ENCODE measurements around the gene HIP1R. TPM values are rescaled to one million over a fixed set of nuclear protein-coding genes. Genes with fewer than 3 reads are reported as not detected.

HIP1R gene
- polyA plus RNA-seq, 4 donors, result 37.6 to 284 (median 98.8) TPM

- FAIRE-seq (no peak), DNase-seq (peak in 1 of 2 donors; percentile 60)
- H3K9me3 ChIP-seq (ENCODE audit: control insufficient read depth in 2 of 2, insufficient read depth in 1 of 2, low read depth in 1 of 2, low read length in 1 of 2), result no peaks in the 10 kb centered on the region
- H3K36me3 ChIP-seq (ENCODE audit: control insufficient read depth in 3 of 3, insufficient read depth in 2 of 3, low read depth in 1 of 3, low read length in 3 of 3), result peaks cover 10 to 90% (median 11%) of the 10 kb centered on the region in 3 donors
- H3K27ac ChIP-seq (ENCODE audit: low read depth in 1 of 3, low read length in 2 of 3), result no peak overlapping the region
- 70 to 76% (median 75%) methylated on average over 41 to 43 of the region's 43 CpGs for WGBS, 3 donors
- peaks cover 2 to 30% (median 5%) of the 10 kb centered on the region in 3 donors for H3K4me1 ChIP-seq (ENCODE audit: control insufficient read depth in 3 of 3, insufficient read depth in 2 of 3, low read depth in 1 of 3, low read length in 2 of 3)
- no peak overlapping the region for H3K4me3 ChIP-seq (ENCODE audit: low read depth in 1 of 3, low read length in 3 of 3)
- H3K27me3 ChIP-seq (ENCODE audit: control insufficient read depth in 3 of 3, insufficient read depth in 3 of 3, low read length in 3 of 3), result no peaks in the 10 kb centered on the region
These were observed 30.3 kb downstream of the HIP1R start for GRCh38 chr12:122865268-122866231.

- Histone ChIP-seq H3K4me3 (ENCODE audit: low read depth in 1 of 3, low read length in 3 of 3) (no peak overlapping the region), H3K27ac (ENCODE audit: low read depth in 1 of 3, low read length in 2 of 3) (no peak overlapping the region), H3K27me3 (ENCODE audit: control insufficient read depth in 3 of 3, insufficient read depth in 3 of 3, low read length in 3 of 3) (no peaks in the 10 kb centered on the region), H3K4me1 (ENCODE audit: control insufficient read depth in 3 of 3, insufficient read depth in 2 of 3, low read depth in 1 of 3, low read length in 2 of 3) (peaks cover 5 to 38% (median 8%) of the 10 kb centered on the region in 3 donors), H3K36me3 (ENCODE audit: control insufficient read depth in 3 of 3, insufficient read depth in 2 of 3, low read depth in 1 of 3, low read length in 3 of 3) (peaks cover 5 to 88% (median 11%) of the 10 kb centered on the region in 3 donors), H3K9me3 (ENCODE audit: control insufficient read depth in 2 of 2, insufficient read depth in 1 of 2, low read depth in 1 of 2, low read length in 1 of 2) (no peaks in the 10 kb centered on the region)
- FAIRE-seq (no peak), DNase-seq (no peak)
- 85 to 92% (median 87%) methylated on average over 17 of the region's 17 CpGs for WGBS, 3 donors
These were observed 31.1 kb downstream of the HIP1R start for GRCh38 chr12:122866379-122866778.

GRCh38 chr12:122866950-122867607, 31.8 kb downstream of the HIP1R start:
- 88 to 91% (median 88%) methylated on average over 26 to 36 of the region's 36 CpGs for WGBS, 3 donors
- no peak for FAIRE-seq
- Histone ChIP-seq H3K36me3 (ENCODE audit: control insufficient read depth in 3 of 3, insufficient read depth in 2 of 3, low read depth in 1 of 3, low read length in 3 of 3) (peaks cover 3 to 81% (median 11%) of the 10 kb centered on the region in 3 donors), H3K27ac (ENCODE audit: low read depth in 1 of 3, low read length in 2 of 3) (peak overlapping the region in 2 of 3 donors; percentile 76 to 83), H3K4me1 (ENCODE audit: control insufficient read depth in 3 of 3, insufficient read depth in 2 of 3, low read depth in 1 of 3, low read length in 2 of 3) (peaks cover 5 to 42% (median 8%) of the 10 kb centered on the region in 3 donors), H3K4me3 (ENCODE audit: low read depth in 1 of 3, low read length in 3 of 3) (no peak overlapping the region), H3K9me3 (ENCODE audit: control insufficient read depth in 2 of 2, insufficient read depth in 1 of 2, low read depth in 1 of 2, low read length in 1 of 2) (no peaks in the 10 kb centered on the region), H3K27me3 (ENCODE audit: control insufficient read depth in 3 of 3, insufficient read depth in 3 of 3, low read length in 3 of 3) (no peaks in the 10 kb centered on the region)
- DNase-seq, result no peak

DNA sequence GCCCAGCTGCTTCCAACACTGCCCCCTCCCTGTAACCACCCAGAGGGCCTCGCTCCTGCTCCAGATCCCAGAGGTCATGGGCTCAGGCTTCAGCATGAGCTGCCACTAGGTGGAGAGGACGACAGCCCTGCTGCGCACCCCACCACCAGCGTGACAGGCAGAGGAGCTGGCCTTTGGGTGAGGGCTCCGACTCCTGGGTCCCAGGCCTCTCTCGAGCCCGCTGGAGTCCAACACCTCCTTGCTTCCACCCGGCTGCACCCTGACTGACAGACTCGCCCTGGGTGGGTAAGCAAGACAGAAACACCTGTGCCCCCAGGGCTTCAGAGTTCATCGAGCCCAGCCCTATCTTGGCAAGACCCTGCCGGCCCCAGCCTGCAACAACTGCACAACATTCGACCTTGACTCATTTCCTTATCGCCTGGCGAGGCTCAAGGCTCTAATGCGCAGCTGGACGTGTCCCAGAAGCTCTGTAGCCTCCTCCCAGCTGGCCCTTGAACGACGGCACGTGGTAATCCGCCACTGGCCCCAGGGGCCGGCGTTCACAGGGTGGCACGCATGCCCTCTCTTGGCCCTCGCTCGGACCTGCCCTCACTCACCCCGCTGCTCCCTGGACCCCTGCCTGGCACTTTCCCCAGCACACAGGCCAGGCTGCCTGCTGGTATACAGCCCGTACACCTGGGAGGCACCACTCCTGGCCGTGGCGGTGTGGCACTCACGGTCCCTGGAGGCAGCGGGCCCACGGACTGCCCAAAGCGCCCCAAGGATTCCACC, 32.6 kb downstream of the HIP1R start:
- Histone ChIP-seq H3K9me3 (ENCODE audit: control insufficient read depth in 2 of 2, insufficient read depth in 1 of 2, low read depth in 1 of 2, low read length in 1 of 2) (no peaks in the 10 kb centered on the region), H3K4me1 (ENCODE audit: control insufficient read depth in 3 of 3, insufficient read depth in 2 of 3, low read depth in 1 of 3, low read length in 2 of 3) (peaks cover 10 to 46% (median 11%) of the 10 kb centered on the region in 3 donors), H3K27ac (ENCODE audit: low read depth in 1 of 3, low read length in 2 of 3) (peak overlapping the region; percentile 34 to 83 (median 76)), H3K4me3 (ENCODE audit: low read depth in 1 of 3, low read length in 3 of 3) (no peak overlapping the region), H3K36me3 (ENCODE audit: control insufficient read depth in 3 of 3, insufficient read depth in 2 of 3, low read depth in 1 of 3, low read length in 3 of 3) (peaks cover 3 to 80% (median 11%) of the 10 kb centered on the region in 3 donors), H3K27me3 (ENCODE audit: control insufficient read depth in 3 of 3, insufficient read depth in 3 of 3, low read length in 3 of 3) (no peaks in the 10 kb centered on the region)
- WGBS, 3 donors, result 20 to 61% (median 33%) methylated on average over 31 to 33 of the region's 33 CpGs
- FAIRE-seq (no peak), DNase-seq (peak in 1 of 2 donors; percentile 92)

GRCh38 chr12:122868471-122869177, 33.4 kb downstream of the HIP1R start:
- FAIRE-seq (no peak), DNase-seq (no peak)
- peak overlapping the region in 2 of 3 donors; percentile 76 to 83 for H3K27ac ChIP-seq (ENCODE audit: low read depth in 1 of 3, low read length in 2 of 3)
- peaks cover 3 to 81% (median 11%) of the 10 kb centered on the region in 3 donors for H3K36me3 ChIP-seq (ENCODE audit: control insufficient read depth in 3 of 3, insufficient read depth in 2 of 3, low read depth in 1 of 3, low read length in 3 of 3)
- no peaks in the 10 kb centered on the region for H3K9me3 ChIP-seq (ENCODE audit: control insufficient read depth in 2 of 2, insufficient read depth in 1 of 2, low read depth in 1 of 2, low read length in 1 of 2)
- WGBS, 3 donors, result 72 to 85% (median 84%) methylated on average over 13 of the region's 13 CpGs
- no peak overlapping the region for H3K4me3 ChIP-seq (ENCODE audit: low read depth in 1 of 3, low read length in 3 of 3)
- peaks cover 5 to 46% (median 16%) of the 10 kb centered on the region in 3 donors for H3K4me1 ChIP-seq (ENCODE audit: control insufficient read depth in 3 of 3, insufficient read depth in 2 of 3, low read depth in 1 of 3, low read length in 2 of 3)
- no peaks in the 10 kb centered on the region for H3K27me3 ChIP-seq (ENCODE audit: control insufficient read depth in 3 of 3, insufficient read depth in 3 of 3, low read length in 3 of 3)

DNA sequence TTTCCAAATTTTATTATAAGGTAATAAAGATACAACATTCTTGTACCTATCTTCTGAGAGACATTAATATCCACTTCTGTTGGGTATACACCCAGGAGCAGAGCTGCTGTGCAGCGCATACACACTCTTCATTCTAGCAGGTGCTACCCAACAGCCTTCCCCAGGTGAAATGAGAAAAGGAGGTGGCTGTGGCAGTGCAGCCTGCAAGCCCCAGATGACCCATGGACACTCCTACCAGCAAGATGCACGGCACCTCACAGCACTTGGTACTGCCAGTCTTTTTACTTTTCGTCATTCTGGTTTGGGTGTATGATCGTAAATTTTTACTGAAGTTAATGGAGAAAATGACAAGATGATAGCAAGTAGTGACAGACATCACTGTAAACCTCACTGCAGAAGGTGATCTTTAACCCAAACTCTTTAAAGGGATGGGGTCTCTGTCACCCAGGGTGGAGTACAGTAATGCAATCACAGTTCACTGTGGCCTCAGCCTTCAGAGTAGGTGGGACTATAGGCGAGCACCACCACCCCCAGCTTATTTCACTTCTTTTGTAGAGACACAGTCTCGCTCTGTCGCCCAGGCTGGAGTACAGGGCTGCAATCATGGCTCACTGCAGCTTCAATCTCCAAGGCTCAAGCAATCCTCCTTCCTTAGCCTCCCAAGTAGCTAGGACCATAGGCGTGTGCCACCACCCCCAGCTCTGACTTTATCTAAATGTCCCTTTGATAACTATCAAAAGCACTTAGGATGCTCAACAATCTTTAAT, 34.1 kb downstream of the HIP1R start:
- 86 to 91% (median 88%) methylated on average over 8 of the region's 8 CpGs for WGBS, 3 donors
- DNase-seq, result no peak
- no peak overlapping the region for H3K4me3 ChIP-seq (ENCODE audit: low read depth in 1 of 3, low read length in 3 of 3)
- H3K27ac ChIP-seq (ENCODE audit: low read depth in 1 of 3, low read length in 2 of 3), result no peak overlapping the region
- no peak for FAIRE-seq
- H3K36me3 ChIP-seq (ENCODE audit: control insufficient read depth in 3 of 3, insufficient read depth in 2 of 3, low read depth in 1 of 3, low read length in 3 of 3), result peaks cover 3 to 83% (median 11%) of the 10 kb centered on the region in 3 donors
- H3K9me3 ChIP-seq (ENCODE audit: control insufficient read depth in 2 of 2, insufficient read depth in 1 of 2, low read depth in 1 of 2, low read length in 1 of 2), result no peaks in the 10 kb centered on the region
- no peaks in the 10 kb centered on the region for H3K27me3 ChIP-seq (ENCODE audit: control insufficient read depth in 3 of 3, insufficient read depth in 3 of 3, low read length in 3 of 3)
- peaks cover 5 to 44% (median 16%) of the 10 kb centered on the region in 3 donors for H3K4me1 ChIP-seq (ENCODE audit: control insufficient read depth in 3 of 3, insufficient read depth in 2 of 3, low read depth in 1 of 3, low read length in 2 of 3)

- DNase-seq (no peak), FAIRE-seq (no peak)
- H3K36me3 ChIP-seq (ENCODE audit: control insufficient read depth in 3 of 3, insufficient read depth in 2 of 3, low read depth in 1 of 3, low read length in 3 of 3), result peaks cover 3 to 74% (median 11%) of the 10 kb centered on the region in 3 donors
- no peak overlapping the region for H3K4me3 ChIP-seq (ENCODE audit: low read depth in 1 of 3, low read length in 3 of 3)
- H3K27ac ChIP-seq (ENCODE audit: low read depth in 1 of 3, low read length in 2 of 3), result peak overlapping the region in 2 of 3 donors; percentile 2 to 76
- peaks cover 5 to 44% (median 16%) of the 10 kb centered on the region in 3 donors for H3K4me1 ChIP-seq (ENCODE audit: control insufficient read depth in 3 of 3, insufficient read depth in 2 of 3, low read depth in 1 of 3, low read length in 2 of 3)
- WGBS, 3 donors, result 91 to 93% (median 91%) methylated on average over 11 of the region's 11 CpGs
- no peaks in the 10 kb centered on the region for H3K27me3 ChIP-seq (ENCODE audit: control insufficient read depth in 3 of 3, insufficient read depth in 3 of 3, low read length in 3 of 3)
- no peaks in the 10 kb centered on the region for H3K9me3 ChIP-seq (ENCODE audit: control insufficient read depth in 2 of 2, insufficient read depth in 1 of 2, low read depth in 1 of 2, low read length in 1 of 2)
These were observed 35.0 kb downstream of the HIP1R start for GRCh38 chr12:122870163-122870842.
